Lower lobe of right lung (tissue), 2 donors: ENCODE measurements around the gene SUN5. TPM values are rescaled to one million over a fixed set of nuclear protein-coding genes. Genes with fewer than 3 reads are reported as not detected.

Source experiments
- ATAC-seq, 2 donors: fragments of 200-7000 bp; cut with Tn5 transposase; one replicate each; pipeline ENCODE4 v1.9.1; 2020 to 2022; ENCODE audit warnings: mild to moderate bottlenecking in 2 of 2, moderate library complexity in 2 of 2
- DNase-seq: peaks from one replicate; pipeline ENCODE4 v3.0.0-alpha.2; 2020
- H3K27ac ChIP-seq: fragments of 200-600 bp; one replicate; pipeline ENCODE4 v1.8.0; 2022
- H3K27me3 ChIP-seq: fragments of 200-600 bp; one replicate; pipeline ENCODE4 v1.8.0; 2022; ENCODE audit warnings: low read depth
- H3K36me3 ChIP-seq: fragments of 200-600 bp; one replicate; pipeline ENCODE4 v1.8.0; 2022; ENCODE audit warnings: mild to moderate bottlenecking
- H3K4me1 ChIP-seq: fragments of 200-600 bp; one replicate; pipeline ENCODE4 v1.8.0; 2022
- H3K4me3 ChIP-seq: fragments of 200-600 bp; one replicate; pipeline ENCODE4 v1.8.0; 2022; ENCODE audit warnings: mild to moderate bottlenecking
- H3K9me3 ChIP-seq: fragments of 200-600 bp; one replicate; pipeline ENCODE4 v1.8.0; 2022
- intact Hi-C: fragments of 100-400 bp; cut with DNase I; formaldehyde crosslinking; loops from one replicate; pipeline ENCODE4 v1.11.0; 2022
- total RNA-seq: library from RNA; stranded (reverse); fragmentation: NEBNext Ultra II Directional; extraction: Animal tissue kit (Norgen Biotek cat#: 25700); gene quantifications from one replicate; pipeline ENCODE4 v1.2.1, GENCODE V29; 2021
- TF ChIP-seq, protein P1 (sequence below): fragments of 200-600 bp; IDR thresholded peaks from one replicate; pipeline ENCODE4 v1.8.0; 2022; ENCODE audit warnings: antibody characterized with exemption, mild to moderate bottlenecking
- donor health status: DM: no; HTN: yes; CAD: no; lungs with severe emphysema.

SUN5 gene
- total RNA-seq, 1 donor from 2014 or later, result not detected

GRCh38 chr20:33019465-33020277 lies 15.4 kb upstream of the SUN5 start:
- H3K36me3 ChIP-seq, result no peaks in the 10 kb centered on the region
- no peaks in the 10 kb centered on the region for H3K9me3 ChIP-seq
- H3K4me1 ChIP-seq, result no peaks in the 10 kb centered on the region
- DNase-seq, result no peak
- no peaks in the 10 kb centered on the region for H3K27me3 ChIP-seq
- H3K4me3 ChIP-seq, result no peak overlapping the region
- intact Hi-C loops, result no loop called here
- no peak overlapping the region for H3K27ac ChIP-seq
- no peak for ATAC-seq
- TF ChIP-seq, protein P1, sequence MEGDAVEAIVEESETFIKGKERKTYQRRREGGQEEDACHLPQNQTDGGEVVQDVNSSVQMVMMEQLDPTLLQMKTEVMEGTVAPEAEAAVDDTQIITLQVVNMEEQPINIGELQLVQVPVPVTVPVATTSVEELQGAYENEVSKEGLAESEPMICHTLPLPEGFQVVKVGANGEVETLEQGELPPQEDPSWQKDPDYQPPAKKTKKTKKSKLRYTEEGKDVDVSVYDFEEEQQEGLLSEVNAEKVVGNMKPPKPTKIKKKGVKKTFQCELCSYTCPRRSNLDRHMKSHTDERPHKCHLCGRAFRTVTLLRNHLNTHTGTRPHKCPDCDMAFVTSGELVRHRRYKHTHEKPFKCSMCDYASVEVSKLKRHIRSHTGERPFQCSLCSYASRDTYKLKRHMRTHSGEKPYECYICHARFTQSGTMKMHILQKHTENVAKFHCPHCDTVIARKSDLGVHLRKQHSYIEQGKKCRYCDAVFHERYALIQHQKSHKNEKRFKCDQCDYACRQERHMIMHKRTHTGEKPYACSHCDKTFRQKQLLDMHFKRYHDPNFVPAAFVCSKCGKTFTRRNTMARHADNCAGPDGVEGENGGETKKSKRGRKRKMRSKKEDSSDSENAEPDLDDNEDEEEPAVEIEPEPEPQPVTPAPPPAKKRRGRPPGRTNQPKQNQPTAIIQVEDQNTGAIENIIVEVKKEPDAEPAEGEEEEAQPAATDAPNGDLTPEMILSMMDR, result no peak

DNA sequence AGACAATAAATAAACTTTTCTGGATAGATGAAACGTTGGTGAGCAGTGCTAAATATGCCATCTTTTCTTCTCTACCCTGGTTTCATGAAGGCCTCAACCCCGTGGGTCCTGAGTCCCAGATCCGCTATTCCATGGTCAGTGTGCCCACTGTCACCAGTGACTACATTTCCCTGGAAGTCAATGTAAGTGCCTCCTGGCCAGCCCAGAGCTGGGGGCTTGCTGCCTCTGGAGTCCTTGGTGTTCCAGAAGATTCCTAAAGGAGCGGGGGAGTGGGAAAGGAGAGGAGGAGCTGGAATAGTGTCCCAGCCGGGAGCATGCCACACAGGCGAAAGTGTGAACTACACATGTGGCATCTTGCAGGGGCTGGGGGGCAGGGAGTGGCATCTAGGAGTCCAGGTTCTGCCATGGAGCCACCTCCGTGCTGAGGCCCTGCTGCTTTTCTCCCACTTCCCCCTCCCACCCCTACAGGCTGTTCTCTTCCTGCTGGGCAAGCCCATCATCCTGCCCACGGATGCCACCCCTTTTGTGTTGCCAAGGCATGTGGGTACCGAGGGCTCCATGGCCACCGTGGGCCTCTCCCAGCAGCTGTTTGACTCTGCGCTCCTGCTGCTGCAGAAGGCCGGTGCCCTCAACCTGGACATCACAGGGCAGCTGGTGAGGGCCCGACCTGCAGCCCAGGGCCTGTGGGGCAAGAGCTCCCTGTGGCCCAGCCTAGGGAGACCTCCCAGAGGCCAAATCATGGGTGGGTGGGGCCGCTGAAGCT lies 14.1 kb upstream of the SUN5 start:
- Histone ChIP-seq H3K4me1 (no peaks in the 10 kb centered on the region), H3K36me3 (no peaks in the 10 kb centered on the region), H3K27me3 (no peaks in the 10 kb centered on the region), H3K4me3 (no peak overlapping the region), H3K9me3 (no peaks in the 10 kb centered on the region), H3K27ac (no peak overlapping the region)
- TF ChIP-seq, protein P1, result no peak
- intact Hi-C loops, result no loop called here
- ATAC-seq, result no peak
- DNase-seq, result no peak

DNA sequence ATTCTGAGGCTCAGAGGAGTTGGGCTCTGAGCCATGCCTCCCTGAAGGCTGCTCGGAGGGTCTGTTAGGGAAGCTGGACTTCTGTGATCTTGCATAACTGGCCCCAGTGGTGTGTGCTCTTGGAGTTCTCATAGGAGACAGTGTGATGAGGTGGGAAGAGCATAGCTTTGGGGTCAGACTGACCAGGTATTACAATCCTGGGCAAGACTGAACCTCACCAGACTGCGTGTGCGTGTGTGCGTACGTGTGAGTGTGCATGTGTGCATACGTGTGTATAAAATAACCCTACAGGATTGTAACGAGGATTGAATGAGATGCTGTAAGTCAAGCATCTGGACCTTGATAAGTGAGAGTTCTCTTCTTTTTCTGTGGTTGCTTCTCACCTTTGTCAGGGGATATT lies 13.3 kb upstream of the SUN5 start:
- Histone ChIP-seq H3K27ac (no peak overlapping the region), H3K4me3 (no peak overlapping the region), H3K4me1 (no peaks in the 10 kb centered on the region), H3K27me3 (no peaks in the 10 kb centered on the region), H3K9me3 (no peaks in the 10 kb centered on the region), H3K36me3 (no peaks in the 10 kb centered on the region)
- intact Hi-C loops, result no loop called here
- TF ChIP-seq, protein P1, result no peak
- ATAC-seq (no peak), DNase-seq (no peak)

DNA sequence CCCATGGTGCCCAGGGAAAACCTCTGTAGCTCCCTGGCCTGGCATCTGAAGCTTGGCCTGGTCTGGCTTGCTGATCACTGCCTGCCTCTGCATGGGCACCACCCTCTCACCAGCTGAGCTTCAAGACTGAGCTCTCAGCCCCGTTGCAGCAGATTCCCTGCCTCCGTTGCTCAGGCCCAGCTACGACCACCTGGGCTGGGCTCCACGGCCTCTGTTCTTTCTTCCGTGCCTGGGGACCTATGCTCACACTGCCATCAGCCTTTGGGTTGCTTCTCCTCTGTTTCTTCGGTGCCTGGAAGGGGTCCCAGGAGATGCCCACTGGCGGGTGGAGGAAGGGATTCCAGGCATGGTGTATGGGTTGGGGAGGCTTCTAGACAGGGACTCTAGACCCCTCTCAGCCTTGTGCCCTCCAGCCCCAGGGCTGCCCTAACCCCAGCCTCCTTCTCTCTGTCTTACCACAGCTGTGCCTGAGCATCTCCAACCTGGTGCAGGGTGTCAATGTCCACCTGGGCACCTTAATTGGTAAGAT lies 12.4 kb upstream of the SUN5 start:
- Histone ChIP-seq H3K36me3 (no peaks in the 10 kb centered on the region), H3K9me3 (no peaks in the 10 kb centered on the region), H3K27ac (no peak overlapping the region), H3K4me1 (no peaks in the 10 kb centered on the region), H3K4me3 (no peak overlapping the region), H3K27me3 (no peaks in the 10 kb centered on the region)
- DNase-seq (no peak), ATAC-seq (no peak)
- intact Hi-C loops, result no loop called here
- TF ChIP-seq, protein P1, result no peak

GRCh38 chr20:33015700-33016580 lies 11.7 kb upstream of the SUN5 start:
- no peak overlapping the region for H3K27ac ChIP-seq
- ATAC-seq (no peak), DNase-seq (no peak)
- H3K9me3 ChIP-seq, result no peaks in the 10 kb centered on the region
- no peaks in the 10 kb centered on the region for H3K4me1 ChIP-seq
- TF ChIP-seq, protein P1, result no peak
- no peak overlapping the region for H3K4me3 ChIP-seq
- H3K36me3 ChIP-seq, result no peaks in the 10 kb centered on the region
- no peaks in the 10 kb centered on the region for H3K27me3 ChIP-seq
- intact Hi-C loops, result no loop called here
